Measurements from ENCODE around the gene BAD. TPM values are rescaled to one million over a fixed set of nuclear protein-coding genes. Genes with fewer than 3 reads are reported as not detected.
"Not testable (repeated sequence)": the region's sequence is repeated elsewhere in the genome, so short reads cannot be mapped to it uniquely, and the experiment has no call there.

Gene BAD
- total RNA-seq, 1 donor from 2014 or later = 156 TPM

DNA sequence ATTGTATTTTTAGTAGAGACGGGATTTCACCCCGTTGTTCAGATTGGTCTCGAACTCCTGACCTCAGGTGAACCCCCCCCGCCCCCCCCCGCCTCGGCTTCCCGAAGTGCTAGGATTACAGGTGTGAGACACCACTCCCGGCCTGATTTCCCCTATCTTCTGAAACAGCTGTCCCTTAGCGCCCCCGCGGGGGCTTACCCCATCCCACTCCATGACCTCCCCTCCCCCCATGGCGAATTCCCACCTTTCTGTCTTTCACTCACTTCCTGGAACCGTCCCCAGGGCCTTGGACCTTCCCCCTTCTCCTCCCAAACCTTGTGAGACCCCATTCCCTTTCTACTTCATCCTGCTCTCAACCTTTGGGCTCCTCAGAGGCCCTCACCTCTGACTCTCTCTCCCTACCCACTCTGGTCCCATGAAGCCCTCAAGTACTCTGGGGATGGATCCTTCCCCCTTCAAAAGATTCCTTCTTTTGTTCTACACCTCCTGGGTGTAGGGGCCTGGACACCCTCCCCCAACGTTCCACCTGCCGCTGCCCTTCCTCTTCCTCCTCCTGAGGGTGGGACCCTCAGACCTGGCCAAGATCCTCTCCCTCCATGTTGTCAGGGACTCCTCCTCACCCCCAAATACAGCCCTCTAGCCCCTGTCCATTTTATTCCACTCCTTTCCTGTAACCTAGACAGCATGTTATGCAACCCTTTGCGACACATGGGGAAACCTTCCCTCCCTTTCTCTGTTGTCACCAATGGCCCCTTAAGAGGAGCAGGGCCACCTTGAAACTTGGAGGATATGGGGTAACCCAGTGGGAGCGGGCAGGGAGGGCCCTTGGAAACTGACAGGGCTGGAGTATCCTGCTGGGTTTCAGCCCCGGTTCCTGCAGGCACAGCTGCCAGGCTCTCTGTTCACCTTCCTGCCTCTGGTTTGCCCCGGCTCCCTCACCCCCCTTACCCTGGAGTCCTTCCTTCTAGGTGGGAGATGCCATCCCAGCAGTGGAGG lies 34.6 kb upstream of the BAD start:
- no peak for DNase-seq (ENCODE audit: low read depth)
- peak overlapping the region; percentile 97 for H3K4me3 ChIP-seq (ENCODE audit: low read depth, low read length)
- TF ChIP-seq, protein P1, sequence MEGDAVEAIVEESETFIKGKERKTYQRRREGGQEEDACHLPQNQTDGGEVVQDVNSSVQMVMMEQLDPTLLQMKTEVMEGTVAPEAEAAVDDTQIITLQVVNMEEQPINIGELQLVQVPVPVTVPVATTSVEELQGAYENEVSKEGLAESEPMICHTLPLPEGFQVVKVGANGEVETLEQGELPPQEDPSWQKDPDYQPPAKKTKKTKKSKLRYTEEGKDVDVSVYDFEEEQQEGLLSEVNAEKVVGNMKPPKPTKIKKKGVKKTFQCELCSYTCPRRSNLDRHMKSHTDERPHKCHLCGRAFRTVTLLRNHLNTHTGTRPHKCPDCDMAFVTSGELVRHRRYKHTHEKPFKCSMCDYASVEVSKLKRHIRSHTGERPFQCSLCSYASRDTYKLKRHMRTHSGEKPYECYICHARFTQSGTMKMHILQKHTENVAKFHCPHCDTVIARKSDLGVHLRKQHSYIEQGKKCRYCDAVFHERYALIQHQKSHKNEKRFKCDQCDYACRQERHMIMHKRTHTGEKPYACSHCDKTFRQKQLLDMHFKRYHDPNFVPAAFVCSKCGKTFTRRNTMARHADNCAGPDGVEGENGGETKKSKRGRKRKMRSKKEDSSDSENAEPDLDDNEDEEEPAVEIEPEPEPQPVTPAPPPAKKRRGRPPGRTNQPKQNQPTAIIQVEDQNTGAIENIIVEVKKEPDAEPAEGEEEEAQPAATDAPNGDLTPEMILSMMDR (conservative IDR thresholded peaks at IDR 0.05; ENCODE audit: low read depth, low read length) = no peak

- TF ChIP-seq, protein P1 (conservative IDR thresholded peaks at IDR 0.05; ENCODE audit: low read depth, low read length) = peak; percentile 25
- peak within 1 kb of the TSS; percentile 97 for H3K4me3 ChIP-seq (ENCODE audit: low read depth, low read length)
- peak; percentile 86 for DNase-seq (ENCODE audit: low read depth)
Measured at GRCh38 chr11:64317961-64318765, 33.7 kb upstream of the BAD start, which contains the start of gene PRDX5. Gene PRDX5, plus strand, starts transcription at chr11:64318121. Its CDS starts 95 bp downstream, at chr11:64318216.

DNA sequence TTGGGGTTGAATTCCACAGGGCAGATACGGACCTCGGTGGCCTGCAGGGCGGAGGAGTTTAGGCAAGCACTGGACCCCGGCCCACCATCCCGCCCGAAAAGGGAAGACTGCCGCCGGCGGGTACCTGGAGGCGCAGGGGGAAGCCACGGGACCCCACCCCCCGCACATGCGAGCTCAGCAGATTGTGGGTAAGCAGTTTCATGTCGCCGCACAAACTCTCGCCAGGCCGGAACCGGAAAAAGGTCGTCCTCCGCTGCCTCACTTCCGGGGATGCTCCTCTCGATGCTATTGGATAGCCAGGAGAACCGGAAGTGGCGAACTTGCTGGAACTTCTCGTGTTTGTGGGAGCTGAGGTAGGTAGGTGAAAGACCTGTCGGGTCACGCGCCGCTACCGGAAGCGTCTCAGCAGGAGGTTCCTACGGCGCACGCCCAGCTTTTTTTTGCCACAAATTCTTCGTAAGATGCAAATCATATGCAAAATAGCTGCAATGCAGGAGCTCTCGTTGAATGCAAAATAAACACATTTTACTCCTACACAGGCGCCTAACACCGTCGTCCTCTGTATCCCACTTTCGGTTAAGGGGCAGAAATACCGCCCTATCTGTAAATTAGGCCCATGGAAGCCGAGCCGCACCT lies 33.0 kb upstream of the BAD start, which contains the start of gene TRMT112:
Gene TRMT112, minus strand, starts transcription at position 235 of the 636 bp plus-strand sequence. Its CDS starts 33 bp downstream, at position 202.
- peak; percentile 98 for DNase-seq (ENCODE audit: low read depth)
- TF ChIP-seq, protein P1 (conservative IDR thresholded peaks at IDR 0.05; ENCODE audit: low read depth, low read length) = no peak
- peak within 1 kb of the TSS; percentile 97 for H3K4me3 ChIP-seq (ENCODE audit: low read depth, low read length)

GRCh38 chr11:64316672-64317324 lies 32.3 kb upstream of the BAD start:
- DNase-seq (ENCODE audit: low read depth) = no peak
- TF ChIP-seq, protein P1 (conservative IDR thresholded peaks at IDR 0.05; ENCODE audit: low read depth, low read length) = peak; percentile 42

GRCh38 chr11:64315667-64316526 lies 31.4 kb upstream of the BAD start:
- H3K4me3 ChIP-seq (ENCODE audit: low read depth, low read length) = not testable (repeated sequence)

More at GRCh38 chr11:64316672-64317324, 32.3 kb upstream of the BAD start:
- H3K4me3 ChIP-seq (ENCODE audit: low read depth, low read length) = peak overlapping the region; percentile 97

GRCh38 chr11:64314805-64315561 lies 30.5 kb upstream of the BAD start:
- no peak for DNase-seq (ENCODE audit: low read depth)
- TF ChIP-seq, protein P1 (conservative IDR thresholded peaks at IDR 0.05; ENCODE audit: low read depth, low read length) = no peak
- no peak overlapping the region for H3K4me3 ChIP-seq (ENCODE audit: low read depth, low read length)

More at GRCh38 chr11:64315667-64316526, 31.4 kb upstream of the BAD start:
- not testable (repeated sequence) for DNase-seq (ENCODE audit: low read depth)
